GM19193 (cell line): ENCODE results near the gene SLC35F2.

Experiments used
- POLR2A ChIP-seq: IDR thresholded peaks from 4 replicates; pipeline ENCODE4 v1.6.1; 2011; ENCODE audit not compliant: insufficient read depth, insufficient read length; ENCODE audit errors: extremely low read depth

The SLC35F2 gene

GRCh38 chr11:107858217-107859070, at the start of gene SLC35F2:
Gene SLC35F2, minus strand, starts transcription at chr11:107858787. Its CDS starts 20 bp downstream, at chr11:107858767.
- peak; percentile 93 for TF ChIP-seq POLR2A

- no peak for TF ChIP-seq POLR2A
Measured at GRCh38 chr11:107908211-107908610, 49.6 kb upstream of the SLC35F2 start.

GRCh38 chr11:107898270-107898669, 39.7 kb upstream of the SLC35F2 start:
- TF ChIP-seq POLR2A: no peak

GRCh38 chr11:107882095-107882820, 23.7 kb upstream of the SLC35F2 start:
- TF ChIP-seq POLR2A: no peak

GRCh38 chr11:107876141-107876540, 17.6 kb upstream of the SLC35F2 start:
- no peak for TF ChIP-seq POLR2A

- no peak for TF ChIP-seq POLR2A
Measured at GRCh38 chr11:107864591-107864990, 6.0 kb upstream of the SLC35F2 start.

- TF ChIP-seq POLR2A: no peak
Measured at GRCh38 chr11:107860688-107861087, 2.1 kb upstream of the SLC35F2 start.

GRCh38 chr11:107859459-107860239, 1.1 kb upstream of the SLC35F2 start:
- TF ChIP-seq POLR2A: no peak

- TF ChIP-seq POLR2A: no peak
Measured at GRCh38 chr11:107857550-107858216, 904 bp downstream of the SLC35F2 start.

GRCh38 chr11:107856981-107857517, 1.5 kb downstream of the SLC35F2 start:
- TF ChIP-seq POLR2A: no peak

GRCh38 chr11:107856180-107856980, 2.2 kb downstream of the SLC35F2 start:
- no peak for TF ChIP-seq POLR2A

GRCh38 chr11:107853070-107853469, 5.5 kb downstream of the SLC35F2 start:
- no peak for TF ChIP-seq POLR2A

GRCh38 chr11:107851704-107852310, 6.8 kb downstream of the SLC35F2 start:
- no peak for TF ChIP-seq POLR2A
